ENCODE results near the gene TNNT3. TPM values are rescaled to one million over a fixed set of nuclear protein-coding genes. Genes with fewer than 3 reads are reported as not detected.
"Not testable (repeated sequence)": the region's sequence is repeated elsewhere in the genome, so short reads cannot be mapped to it uniquely, and the experiment has no call there.

The TNNT3 gene
- total RNA-seq, 2 donors from 2014 or later: 0.73 TPM; not detected in 1

- intact Hi-C loops (cut with DNase I, micrococcal nuclease): loop anchor here in 1 of 2 donors (1.0 kb wide), 1 partner anchor 45 kb away; no protein-coding TSS in a partner anchor
- ATAC-seq (no peak), DNase-seq (peak; percentile 3 to 15)
Measured at GRCh38 chr11:1939006-1939625, 19.6 kb downstream of the TNNT3 start.

GRCh38 chr11:1939788-1940187 is 20.3 kb downstream of the TNNT3 start:
- ATAC-seq: not testable (repeated sequence)
- intact Hi-C loops (cut with DNase I, micrococcal nuclease): loop anchor here (1.0 to 10.0 kb wide), 2 partner anchors 45 kb away; partner anchors contain the start of gene PRR33 (in 1 of the 2)
- peak in 1 of 2 donors; percentile 10 for DNase-seq

DNA sequence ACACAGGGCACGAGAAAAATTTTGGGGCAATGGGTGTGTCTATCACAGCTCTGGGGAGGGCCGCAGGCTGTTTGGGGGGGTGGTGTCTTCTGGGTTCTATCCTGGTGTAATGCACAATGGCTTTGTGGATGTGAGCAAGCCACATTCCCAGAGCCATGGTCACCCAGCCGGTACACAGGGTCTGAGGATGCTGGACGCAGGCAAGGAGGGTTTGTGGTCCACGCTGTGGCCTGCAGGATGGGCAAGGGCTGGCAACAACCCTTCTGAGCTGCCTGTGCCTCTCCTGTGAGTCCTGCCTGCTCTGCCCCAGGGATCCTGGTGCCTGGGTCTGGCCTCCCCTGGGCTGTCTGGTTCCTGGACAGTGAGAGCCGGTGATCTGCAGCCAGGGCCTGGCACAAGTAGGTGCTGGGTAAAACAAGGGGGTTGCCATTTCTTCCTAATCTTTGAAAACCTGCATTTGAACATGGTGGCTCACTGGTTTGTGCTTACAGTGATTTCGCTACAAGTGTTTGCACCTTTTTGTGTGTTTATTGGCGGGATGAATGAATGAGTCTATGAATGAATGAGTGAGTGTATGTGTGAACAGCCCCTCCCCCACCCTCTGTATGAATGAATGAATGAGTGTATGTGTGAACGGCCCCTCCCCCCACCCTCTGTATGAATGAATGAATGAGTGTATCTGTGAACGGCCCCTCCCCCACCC is 23.2 kb downstream of the TNNT3 start:
- intact Hi-C loops (cut with DNase I, micrococcal nuclease): loop anchor here in 1 of 2 donors (10.0 kb wide), 1 partner anchor 48 kb away; the partner anchor contains the start of gene PRR33
- ATAC-seq (no peak), DNase-seq (peak in 1 of 2 donors; percentile 1)

GRCh38 chr11:1943576-1943975 is 24.1 kb downstream of the TNNT3 start:
- intact Hi-C loops (cut with DNase I, micrococcal nuclease): loop anchor here in 1 of 2 donors (10.0 kb wide), 1 partner anchor 49 kb away; the partner anchor contains the start of gene PRR33
- peak in 1 of 2 donors; percentile 2 for DNase-seq
- ATAC-seq: no peak

DNA sequence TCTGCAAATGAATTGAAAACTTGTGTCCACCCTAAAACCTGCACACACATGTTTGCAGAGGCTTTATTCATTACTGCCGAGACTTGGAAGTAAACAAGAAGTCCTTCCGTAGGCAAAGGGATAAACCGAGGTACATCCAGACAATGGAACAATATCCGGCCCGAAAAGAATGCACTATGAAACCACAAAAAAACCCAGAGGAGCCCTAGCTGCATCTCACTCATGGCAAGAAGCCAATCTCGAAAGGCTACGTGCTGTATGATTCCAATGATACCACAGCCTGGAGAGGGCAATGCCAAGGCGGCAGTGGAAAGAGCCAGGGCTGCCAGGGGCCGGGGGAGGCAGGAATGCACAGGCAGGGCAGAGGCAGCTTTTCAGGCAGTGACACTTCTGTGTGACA is 24.5 kb downstream of the TNNT3 start:
- ATAC-seq (no peak), DNase-seq (peak in 1 of 2 donors; percentile 2)
- intact Hi-C loops (cut with DNase I, micrococcal nuclease): loop anchor here in 1 of 2 donors (10.0 kb wide), 1 partner anchor 49 kb away; the partner anchor contains the start of gene PRR33

GRCh38 chr11:1946812-1947484 is 27.4 kb downstream of the TNNT3 start, which contains the start of gene MRPL23:
Gene MRPL23 (plus strand): TSS chr11:1947332. CDS start chr11:1947363, 31 bp downstream.
- intact Hi-C loops (cut with DNase I, micrococcal nuclease): loop anchor here in 1 of 2 donors (10.0 kb wide), 1 partner anchor 52 kb away; the partner anchor contains the start of gene PRR33
- DNase-seq: no peak
- ATAC-seq: peak; percentile 76

DNA sequence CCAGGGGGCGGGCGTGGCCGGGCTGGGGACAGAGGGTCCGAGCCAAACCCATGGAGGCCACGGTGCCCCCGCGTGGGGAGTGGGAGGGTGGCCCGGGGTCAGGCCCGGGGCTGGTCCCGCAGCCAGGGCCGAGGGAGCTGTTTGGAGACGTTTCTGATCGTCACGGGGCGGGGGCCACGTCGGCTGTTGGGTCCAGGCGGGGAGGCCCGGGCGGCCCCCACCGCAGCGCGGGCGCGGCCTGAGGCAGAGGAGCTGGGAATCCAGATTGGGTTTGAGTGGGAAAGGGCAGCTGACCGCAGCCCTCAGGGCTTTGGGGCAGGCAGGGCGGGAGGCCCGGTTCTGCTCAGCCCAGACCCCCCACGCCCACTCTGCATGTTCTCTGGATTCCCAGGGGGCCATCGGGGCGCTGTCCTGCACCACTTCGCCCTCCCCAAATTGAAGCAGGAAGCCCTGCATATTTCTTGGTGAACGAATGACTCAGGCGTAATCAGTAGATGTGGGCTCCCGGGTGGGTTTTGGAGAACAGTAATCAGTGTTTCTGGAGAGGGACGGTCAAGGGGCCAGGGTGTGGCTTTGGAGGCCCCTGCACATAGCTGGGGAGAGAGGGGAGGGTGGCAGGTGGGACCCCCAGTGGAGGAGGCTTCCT is 28.2 kb downstream of the TNNT3 start:
- ATAC-seq (peak; percentile 64), DNase-seq (no peak)
- intact Hi-C loops (cut with DNase I, micrococcal nuclease): loop anchor here in 1 of 2 donors (10.0 kb wide), 1 partner anchor 53 kb away; the partner anchor contains the start of gene PRR33

GRCh38 chr11:1948389-1948788 is 28.9 kb downstream of the TNNT3 start:
- ATAC-seq (peak; percentile 35), DNase-seq (no peak)
- intact Hi-C loops (cut with DNase I, micrococcal nuclease): loop anchor here in 1 of 2 donors (10.0 kb wide), 1 partner anchor 54 kb away; the partner anchor contains the start of gene PRR33

DNA sequence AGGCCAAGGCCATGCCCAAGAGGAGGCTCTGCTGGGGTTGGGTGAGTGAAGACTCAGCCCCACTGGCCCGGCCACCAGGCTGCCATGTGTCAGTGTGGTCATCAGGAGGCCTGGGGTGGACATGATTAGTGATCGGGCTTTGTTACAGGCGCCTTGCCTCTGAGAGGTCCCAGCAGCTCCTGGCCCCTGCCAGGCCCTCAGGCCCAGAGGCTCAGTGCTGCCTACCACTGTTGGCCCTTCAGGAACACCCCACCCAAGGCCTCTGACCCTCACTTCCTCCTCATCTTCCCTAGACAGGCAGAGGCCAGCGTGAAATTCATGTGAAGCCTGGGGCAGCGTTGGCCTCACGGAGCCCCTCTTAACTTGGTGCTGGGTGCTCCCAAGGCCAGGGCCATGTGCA is 29.8 kb downstream of the TNNT3 start:
- no peak for ATAC-seq
- no peak for DNase-seq
- intact Hi-C loops (cut with DNase I, micrococcal nuclease): loop anchor here in 1 of 2 donors (10.0 kb wide), 1 partner anchor 55 kb away; the partner anchor contains the start of gene PRR33

- ATAC-seq (no peak), DNase-seq (no peak)
- intact Hi-C loops (cut with DNase I, micrococcal nuclease): loop anchor here in 1 of 2 donors (10.0 kb wide), 1 partner anchor 55 kb away; the partner anchor contains the start of gene PRR33
Measured at GRCh38 chr11:1949922-1950321, 30.4 kb downstream of the TNNT3 start.

DNA sequence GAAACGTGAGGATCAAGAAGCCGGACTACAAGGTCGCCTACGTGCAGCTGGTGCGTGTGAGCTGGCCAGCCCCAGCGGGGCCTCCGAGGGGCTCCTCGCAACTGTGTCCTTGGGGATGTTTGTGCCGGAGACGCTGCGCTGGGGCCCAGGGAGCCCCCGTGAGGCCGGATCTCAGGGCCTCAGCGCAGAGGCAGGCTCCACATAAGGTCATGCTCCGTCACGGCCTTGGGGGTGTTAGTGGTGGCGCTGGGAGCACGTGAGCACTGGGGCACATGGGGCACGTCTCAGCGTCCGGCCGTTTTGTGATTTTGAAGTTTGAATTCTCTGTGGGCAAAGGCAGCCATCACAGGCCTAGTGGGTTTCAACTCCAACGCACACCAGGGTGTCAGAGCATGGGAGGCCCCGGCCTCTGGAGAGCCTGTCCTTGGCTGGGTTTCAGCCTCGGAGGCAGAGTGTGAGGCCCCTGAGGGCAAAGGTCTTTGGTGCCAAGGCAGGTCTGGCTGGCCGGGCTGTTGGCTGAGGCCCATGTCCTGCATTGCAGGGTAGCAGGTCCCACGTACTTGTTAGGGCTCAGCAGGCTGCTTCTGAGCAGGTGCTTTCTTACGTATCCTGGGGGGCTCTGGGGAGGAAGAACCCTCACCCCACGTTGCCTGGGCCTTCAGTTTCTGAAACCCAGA is 33.4 kb downstream of the TNNT3 start:
- ATAC-seq: no peak
- intact Hi-C loops (cut with DNase I, micrococcal nuclease): no loop called here
- DNase-seq: no peak

GRCh38 chr11:1953489-1954266 is 34.2 kb downstream of the TNNT3 start:
- peak; percentile 75 for ATAC-seq
- intact Hi-C loops (cut with DNase I, micrococcal nuclease): no loop called here
- DNase-seq: peak in 1 of 2 donors; percentile 2

GRCh38 chr11:1958367-1958766 is 38.9 kb downstream of the TNNT3 start:
- no peak for DNase-seq
- no peak for ATAC-seq
- intact Hi-C loops (cut with DNase I, micrococcal nuclease): no loop called here

- no peak for ATAC-seq
- intact Hi-C loops (cut with DNase I, micrococcal nuclease): no loop called here
- DNase-seq: peak in 1 of 2 donors; percentile 0
Measured at GRCh38 chr11:1959786-1960185, 40.3 kb downstream of the TNNT3 start.

- intact Hi-C loops (cut with DNase I, micrococcal nuclease): no loop called here
- DNase-seq (no peak), ATAC-seq (no peak)
Measured at GRCh38 chr11:1963864-1964263, 44.4 kb downstream of the TNNT3 start.

GRCh38 chr11:1964348-1964747 is 44.8 kb downstream of the TNNT3 start:
- ATAC-seq (no peak), DNase-seq (no peak)
- intact Hi-C loops (cut with DNase I, micrococcal nuclease): no loop called here

- no peak for ATAC-seq
- no peak for DNase-seq
- intact Hi-C loops (cut with DNase I, micrococcal nuclease): no loop called here
Measured at GRCh38 chr11:1964955-1965354, 45.5 kb downstream of the TNNT3 start.

Data from left colon (tissue), 2 donors.